HEK293 (cell line): ENCODE results near the gene LMTK3.

ENCODE experiments used
- CTCF ChIA-PET: fragments of 350-600 bp; formaldehyde crosslinking; extraction: SDS; loops from one replicate; lab custom pipeline; 2021; ENCODE audit warnings: antibody characterized with exemption; lab: Yijun Ruan, JAX
- POLR2A ChIA-PET: fragments of 300-600 bp; formaldehyde crosslinking; extraction: SDS; loops from one replicate; lab custom pipeline; 2020; ENCODE audit warnings: antibody characterized with exemption, inconsistent platforms; lab: Yijun Ruan, JAX
- H3K27ac ChIP-seq: fragments of 200-500 bp; sonication (Bioruptor generic); 2 replicates; pipeline ENCODE4 v1.5.1; 2014; ENCODE audit warnings: low read depth, low read length, control low read depth, inconsistent platforms; ENCODE audit errors: extremely low read depth
- H3K36me3 ChIP-seq, 2 experiments: fragments of 200-500 bp in 1 of 2; sonication (Bioruptor generic) in 1 of 2; 1 replicate in 1 of 2; 2 replicates in 1 of 2; pipeline ENCODE4 v1.5.1; 2014 to 2017; ENCODE audit warnings: inconsistent platforms in 2 of 2, low read length in 2 of 2; ENCODE audit not compliant: control insufficient read depth in 2 of 2, insufficient read depth in 1 of 2
- H3K4me1 ChIP-seq: fragments of 200-500 bp; sonication (Bioruptor generic); 2 replicates; pipeline ENCODE4 v1.5.1; 2014; ENCODE audit warnings: mild to moderate bottlenecking, low read length, inconsistent platforms; ENCODE audit not compliant: control insufficient read depth, insufficient read depth
- H3K4me3 ChIP-seq: 2 replicates; pipeline ENCODE4 v1.5.1; 2011; ENCODE audit warnings: low read depth, mild to moderate bottlenecking, control low read depth, low read length, moderate library complexity
- H3K9me3 ChIP-seq: fragments of 200-500 bp; sonication (Bioruptor generic); 2 replicates; pipeline ENCODE4 v1.5.1; 2014; ENCODE audit warnings: low read depth, low read length, inconsistent platforms; ENCODE audit not compliant: control insufficient read depth, insufficient read depth
- HOXA7 ChIP-seq: sonication (generic); formaldehyde crosslinking; IDR thresholded peaks from 2 replicates; pipeline ENCODE4 v1.8.1; 2022; ENCODE audit warnings: missing genetic modification reagents, borderline replicate concordance
- MEIS1 ChIP-seq: sonication (generic); formaldehyde crosslinking; IDR thresholded peaks from 2 replicates; pipeline ENCODE4 v1.8.1; 2022; ENCODE audit warnings: missing genetic modification reagents, mild to moderate bottlenecking, borderline replicate concordance
- ZBTB21 ChIP-seq: fragments of 450-650 bp; formaldehyde crosslinking; IDR thresholded peaks from 2 replicates; pipeline ENCODE4 v1.5.1; 2017; ENCODE audit warnings: missing biosample characterization, missing genetic modification characterization
- ZIC2 ChIP-seq: fragments of 450-650 bp; formaldehyde crosslinking; IDR thresholded peaks from 2 replicates; pipeline ENCODE4 v1.5.1; 2016; ENCODE audit warnings: missing biosample characterization, missing genetic modification characterization
- ZNF10 ChIP-seq: fragments of 450-650 bp; formaldehyde crosslinking; IDR thresholded peaks from 2 replicates; pipeline ENCODE4 v1.5.1; 2017; ENCODE audit warnings: missing biosample characterization, missing genetic modification characterization
- ZNF146 ChIP-seq: fragments of 450-650 bp; formaldehyde crosslinking; IDR thresholded peaks from 2 replicates; pipeline ENCODE4 v1.5.1; 2016; ENCODE audit warnings: missing biosample characterization, missing genetic modification characterization
- ZNF266 ChIP-seq: fragments of 450-650 bp; formaldehyde crosslinking; IDR thresholded peaks from 2 replicates; pipeline ENCODE4 v1.5.1; 2016; ENCODE audit warnings: missing biosample characterization, missing genetic modification characterization, low read depth
- ZNF324 ChIP-seq: fragments of 450-650 bp; formaldehyde crosslinking; IDR thresholded peaks from 2 replicates; pipeline ENCODE4 v1.5.1; 2016; ENCODE audit warnings: missing biosample characterization, missing genetic modification characterization
- ZNF585B ChIP-seq: fragments of 450-650 bp; formaldehyde crosslinking; IDR thresholded peaks from 2 replicates; pipeline ENCODE4 v1.5.1; 2016; ENCODE audit warnings: missing biosample characterization, missing genetic modification characterization
- ZNF654 ChIP-seq: fragments of 450-650 bp; formaldehyde crosslinking; IDR thresholded peaks from 2 replicates; pipeline ENCODE4 v1.5.1; 2016; ENCODE audit warnings: low read depth, missing biosample characterization, missing genetic modification characterization
- ZNF658 ChIP-seq: fragments of 450-650 bp; formaldehyde crosslinking; IDR thresholded peaks from 2 replicates; pipeline ENCODE4; 2016; ENCODE audit warnings: missing biosample characterization, missing genetic modification characterization
- ZNF747 ChIP-seq: fragments of 450-650 bp; formaldehyde crosslinking; IDR thresholded peaks from 2 replicates; pipeline ENCODE4 v1.5.1; 2016; ENCODE audit warnings: missing biosample characterization, missing genetic modification characterization
- ZNF768 ChIP-seq: fragments of 450-650 bp; formaldehyde crosslinking; IDR thresholded peaks from 2 replicates; pipeline ENCODE4 v1.5.1; 2018; ENCODE audit warnings: missing biosample characterization, mild to moderate bottlenecking, missing genetic modification characterization
- ZXDB ChIP-seq: fragments of 450-650 bp; formaldehyde crosslinking; IDR thresholded peaks from 2 replicates; pipeline ENCODE4 v1.5.1; 2016; ENCODE audit warnings: missing biosample characterization, missing genetic modification characterization
- TF ChIP-seq, protein P1 (sequence below): fragments of 450-650 bp; formaldehyde crosslinking; IDR thresholded peaks from 2 replicates; pipeline ENCODE4 v1.5.1; 2016; ENCODE audit warnings: missing biosample characterization, missing genetic modification characterization, borderline replicate concordance
- TF ChIP-seq, protein P2 (sequence below): fragments of 450-650 bp; formaldehyde crosslinking; conservative IDR thresholded peaks from 2 replicates; pipeline ENCODE4 v1.5.1; 2016; ENCODE audit warnings: low read depth, missing biosample characterization, missing genetic modification characterization
- TF ChIP-seq, protein P3 (sequence below): fragments of 450-650 bp; formaldehyde crosslinking; IDR thresholded peaks from 2 replicates; pipeline ENCODE4 v1.5.1; 2017; ENCODE audit warnings: missing biosample characterization, missing genetic modification characterization
- TF ChIP-seq, protein P4 (sequence below): fragments of 450-650 bp; formaldehyde crosslinking; IDR thresholded peaks from 2 replicates; pipeline ENCODE4 v1.5.1; 2016; ENCODE audit warnings: missing biosample characterization, missing genetic modification characterization
- TF ChIP-seq, protein P5 (sequence below): fragments of 450-650 bp; formaldehyde crosslinking; IDR thresholded peaks from 2 replicates; pipeline ENCODE4 v1.5.1; 2016; ENCODE audit warnings: missing biosample characterization, missing genetic modification characterization
- TF ChIP-seq, protein P6 (sequence below): fragments of 450-650 bp; formaldehyde crosslinking; IDR thresholded peaks from 2 replicates; pipeline ENCODE4 v1.5.1; 2016; ENCODE audit warnings: missing biosample characterization, missing genetic modification characterization

Gene LMTK3

DNA sequence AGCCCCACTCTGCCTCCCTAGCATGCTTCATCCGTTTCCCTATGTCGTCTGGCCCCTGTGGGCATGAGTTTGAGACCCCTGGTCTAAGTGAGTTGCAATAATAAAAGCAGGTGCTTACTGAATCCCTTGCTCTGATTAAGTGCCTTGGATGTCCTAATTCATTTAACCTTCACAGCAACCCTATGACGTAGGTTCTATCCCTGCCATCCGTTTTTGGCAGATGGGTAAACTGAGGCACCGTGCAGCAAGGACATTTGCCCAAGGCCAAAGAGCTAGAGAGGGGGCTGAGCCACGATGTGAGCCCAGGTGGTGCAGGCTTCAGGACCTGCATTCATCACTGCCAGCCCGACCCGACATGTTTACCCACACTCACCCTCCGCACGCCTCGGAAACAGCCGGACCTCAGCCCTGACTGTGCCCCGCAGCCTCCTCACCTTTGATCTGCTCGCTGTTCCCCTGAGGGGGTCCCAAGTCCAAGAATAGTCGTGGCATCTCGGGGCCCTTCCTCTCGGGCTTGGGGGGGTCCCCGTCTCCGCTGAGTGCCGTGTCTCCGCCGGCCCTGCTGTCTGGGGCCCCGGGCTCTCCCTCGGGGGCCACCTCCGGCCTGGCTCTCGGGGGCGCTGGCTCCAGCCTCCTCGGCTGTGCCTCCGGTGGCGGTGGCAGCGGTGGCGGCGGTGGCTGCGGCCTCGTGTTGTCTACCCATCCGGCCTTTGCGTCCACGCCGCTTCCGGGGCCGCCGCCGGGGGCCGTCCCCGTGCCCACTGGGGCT is 14.5 kb downstream of the LMTK3 start:
- H3K36me3 ChIP-seq: no peaks in the 10 kb centered on the region
- H3K9me3 ChIP-seq: no peaks in the 10 kb centered on the region
- no peak for TF ChIP-seq ZNF654 (tag by site-specific recombination)
- no peak for TF ChIP-seq ZNF768
- no peak for TF ChIP-seq ZBTB21 (tag by site-specific recombination)
- TF ChIP-seq ZXDB (tag by site-specific recombination): no peak
- TF ChIP-seq, protein P1, sequence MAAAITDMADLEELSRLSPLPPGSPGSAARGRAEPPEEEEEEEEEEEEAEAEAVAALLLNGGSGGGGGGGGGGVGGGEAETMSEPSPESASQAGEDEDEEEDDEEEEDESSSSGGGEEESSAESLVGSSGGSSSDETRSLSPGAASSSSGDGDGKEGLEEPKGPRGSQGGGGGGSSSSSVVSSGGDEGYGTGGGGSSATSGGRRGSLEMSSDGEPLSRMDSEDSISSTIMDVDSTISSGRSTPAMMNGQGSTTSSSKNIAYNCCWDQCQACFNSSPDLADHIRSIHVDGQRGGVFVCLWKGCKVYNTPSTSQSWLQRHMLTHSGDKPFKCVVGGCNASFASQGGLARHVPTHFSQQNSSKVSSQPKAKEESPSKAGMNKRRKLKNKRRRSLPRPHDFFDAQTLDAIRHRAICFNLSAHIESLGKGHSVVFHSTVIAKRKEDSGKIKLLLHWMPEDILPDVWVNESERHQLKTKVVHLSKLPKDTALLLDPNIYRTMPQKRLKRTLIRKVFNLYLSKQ (tag by site-specific recombination): no peak
- TF ChIP-seq ZNF10 (tag by site-specific recombination): no peak
- TF ChIP-seq, protein P2, sequence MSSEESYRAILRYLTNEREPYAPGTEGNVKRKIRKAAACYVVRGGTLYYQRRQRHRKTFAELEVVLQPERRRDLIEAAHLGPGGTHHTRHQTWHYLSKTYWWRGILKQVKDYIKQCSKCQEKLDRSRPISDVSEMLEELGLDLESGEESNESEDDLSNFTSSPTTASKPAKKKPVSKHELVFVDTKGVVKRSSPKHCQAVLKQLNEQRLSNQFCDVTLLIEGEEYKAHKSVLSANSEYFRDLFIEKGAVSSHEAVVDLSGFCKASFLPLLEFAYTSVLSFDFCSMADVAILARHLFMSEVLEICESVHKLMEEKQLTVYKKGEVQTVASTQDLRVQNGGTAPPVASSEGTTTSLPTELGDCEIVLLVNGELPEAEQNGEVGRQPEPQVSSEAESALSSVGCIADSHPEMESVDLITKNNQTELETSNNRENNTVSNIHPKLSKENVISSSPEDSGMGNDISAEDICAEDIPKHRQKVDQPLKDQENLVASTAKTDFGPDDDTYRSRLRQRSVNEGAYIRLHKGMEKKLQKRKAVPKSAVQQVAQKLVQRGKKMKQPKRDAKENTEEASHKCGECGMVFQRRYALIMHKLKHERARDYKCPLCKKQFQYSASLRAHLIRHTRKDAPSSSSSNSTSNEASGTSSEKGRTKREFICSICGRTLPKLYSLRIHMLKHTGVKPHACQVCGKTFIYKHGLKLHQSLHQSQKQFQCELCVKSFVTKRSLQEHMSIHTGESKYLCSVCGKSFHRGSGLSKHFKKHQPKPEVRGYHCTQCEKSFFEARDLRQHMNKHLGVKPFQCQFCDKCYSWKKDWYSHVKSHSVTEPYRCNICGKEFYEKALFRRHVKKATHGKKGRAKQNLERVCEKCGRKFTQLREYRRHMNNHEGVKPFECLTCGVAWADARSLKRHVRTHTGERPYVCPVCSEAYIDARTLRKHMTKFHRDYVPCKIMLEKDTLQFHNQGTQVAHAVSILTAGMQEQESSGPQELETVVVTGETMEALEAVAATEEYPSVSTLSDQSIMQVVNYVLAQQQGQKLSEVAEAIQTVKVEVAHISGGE (tag by site-specific recombination): no peak
- TF ChIP-seq ZNF146: no peak
- no peak for TF ChIP-seq HOXA7 (CRISPR knock-in tag)
- no peak for TF ChIP-seq ZNF658
- TF ChIP-seq, protein P3, sequence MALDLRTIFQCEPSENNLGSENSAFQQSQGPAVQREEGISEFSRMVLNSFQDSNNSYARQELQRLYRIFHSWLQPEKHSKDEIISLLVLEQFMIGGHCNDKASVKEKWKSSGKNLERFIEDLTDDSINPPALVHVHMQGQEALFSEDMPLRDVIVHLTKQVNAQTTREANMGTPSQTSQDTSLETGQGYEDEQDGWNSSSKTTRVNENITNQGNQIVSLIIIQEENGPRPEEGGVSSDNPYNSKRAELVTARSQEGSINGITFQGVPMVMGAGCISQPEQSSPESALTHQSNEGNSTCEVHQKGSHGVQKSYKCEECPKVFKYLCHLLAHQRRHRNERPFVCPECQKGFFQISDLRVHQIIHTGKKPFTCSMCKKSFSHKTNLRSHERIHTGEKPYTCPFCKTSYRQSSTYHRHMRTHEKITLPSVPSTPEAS (tag by site-specific recombination): no peak
- TF ChIP-seq ZNF324: no peak
- H3K4me1 ChIP-seq: peaks cover 3% of the 10 kb centered on the region; the same call in 1 of the 2 replicates
- H3K4me3 ChIP-seq: no peak overlapping the region
- no peak overlapping the region for H3K27ac ChIP-seq
- POLR2A ChIA-PET: interaction anchor here (0.5 to 1.4 kb wide), 2 partner anchors 8 to 87 kb away, joined by 4 to 6 read pairs; no protein-coding TSS in a partner anchor
- CTCF ChIA-PET: interaction anchor here (0.6 to 11.2 kb wide), 2 partner anchors 89 to 502 kb away, joined by 3 to 170 read pairs; no protein-coding TSS in a partner anchor

DNA sequence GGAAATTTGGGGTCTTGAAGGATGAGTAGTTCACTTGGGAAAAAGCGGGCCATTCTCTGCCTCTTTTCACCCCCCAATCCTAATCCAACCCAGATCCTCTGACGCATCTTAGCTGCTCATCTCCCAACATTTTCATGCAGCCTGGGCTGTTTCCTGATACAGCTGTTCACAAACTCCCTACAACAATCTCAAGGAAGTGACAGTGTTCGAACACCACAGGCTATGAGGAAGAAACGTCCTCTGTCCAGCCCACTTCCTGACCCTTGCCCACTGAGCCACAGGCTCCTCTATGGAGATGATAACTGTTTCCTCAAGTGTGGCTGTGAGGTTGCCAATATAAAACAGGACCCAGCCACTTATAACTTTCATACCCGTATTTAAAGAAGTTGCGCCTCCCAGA is 16.2 kb downstream of the LMTK3 start:
- ChIA-PET CTCF (interaction anchor here (0.7 to 11.2 kb wide), 3 partner anchors 11 to 1146 kb away, joined by 3 to 170 read pairs (median 3); partner anchors contain the start of gene DHX34), POLR2A (interaction anchor here (0.6 kb wide), 1 partner anchor 27 kb away, joined by 3 read pairs; no protein-coding TSS in a partner anchor)
- H3K4me3 ChIP-seq: no peak overlapping the region
- H3K9me3 ChIP-seq: no peaks in the 10 kb centered on the region
- H3K36me3 ChIP-seq: no peaks in the 10 kb centered on the region
- no peak overlapping the region for H3K27ac ChIP-seq
- peaks cover 6% of the 10 kb centered on the region for H3K4me1 ChIP-seq
- TF ChIP-seq, protein P4, sequence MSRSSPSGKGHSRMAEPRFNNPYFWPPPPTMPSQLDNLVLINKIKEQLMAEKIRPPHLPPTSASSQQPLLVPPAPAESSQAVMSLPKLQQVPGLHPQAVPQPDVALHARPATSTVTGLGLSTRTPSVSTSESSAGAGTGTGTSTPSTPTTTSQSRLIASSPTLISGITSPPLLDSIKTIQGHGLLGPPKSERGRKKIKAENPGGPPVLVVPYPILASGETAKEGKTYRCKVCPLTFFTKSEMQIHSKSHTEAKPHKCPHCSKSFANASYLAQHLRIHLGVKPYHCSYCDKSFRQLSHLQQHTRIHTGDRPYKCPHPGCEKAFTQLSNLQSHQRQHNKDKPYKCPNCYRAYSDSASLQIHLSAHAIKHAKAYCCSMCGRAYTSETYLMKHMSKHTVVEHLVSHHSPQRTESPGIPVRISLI: no peak
- TF ChIP-seq, protein P5, sequence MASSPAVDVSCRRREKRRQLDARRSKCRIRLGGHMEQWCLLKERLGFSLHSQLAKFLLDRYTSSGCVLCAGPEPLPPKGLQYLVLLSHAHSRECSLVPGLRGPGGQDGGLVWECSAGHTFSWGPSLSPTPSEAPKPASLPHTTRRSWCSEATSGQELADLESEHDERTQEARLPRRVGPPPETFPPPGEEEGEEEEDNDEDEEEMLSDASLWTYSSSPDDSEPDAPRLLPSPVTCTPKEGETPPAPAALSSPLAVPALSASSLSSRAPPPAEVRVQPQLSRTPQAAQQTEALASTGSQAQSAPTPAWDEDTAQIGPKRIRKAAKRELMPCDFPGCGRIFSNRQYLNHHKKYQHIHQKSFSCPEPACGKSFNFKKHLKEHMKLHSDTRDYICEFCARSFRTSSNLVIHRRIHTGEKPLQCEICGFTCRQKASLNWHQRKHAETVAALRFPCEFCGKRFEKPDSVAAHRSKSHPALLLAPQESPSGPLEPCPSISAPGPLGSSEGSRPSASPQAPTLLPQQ: no peak
- TF ChIP-seq ZNF585B (no peak), ZNF747 (tag by site-specific recombination) (no peak), ZIC2 (no peak), ZNF266 (tag by site-specific recombination) (no peak), MEIS1 (CRISPR knock-in tag) (no peak)
- TF ChIP-seq, protein P1 (tag by site-specific recombination): no peak
- TF ChIP-seq, protein P6, sequence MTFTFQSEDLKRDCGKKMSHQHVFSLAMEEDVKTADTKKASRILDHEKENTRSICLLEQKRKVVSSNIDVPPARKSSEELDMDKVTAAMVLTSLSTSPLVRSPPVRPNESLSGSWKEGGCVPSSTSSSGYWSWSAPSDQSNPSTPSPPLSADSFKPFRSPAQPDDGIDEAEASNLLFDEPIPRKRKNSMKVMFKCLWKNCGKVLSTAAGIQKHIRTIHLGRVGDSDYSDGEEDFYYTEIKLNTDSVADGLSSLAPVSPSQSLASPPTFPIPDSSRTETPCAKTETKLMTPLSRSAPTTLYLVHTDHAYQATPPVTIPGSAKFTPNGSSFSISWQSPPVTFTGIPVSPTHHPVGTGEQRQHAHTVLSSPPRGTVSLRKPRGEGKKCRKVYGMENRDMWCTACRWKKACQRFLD (tag by site-specific recombination): no peak
